Stimulated activated CD8-positive, alpha-beta memory T cell treated with anti-CD3 and anti-CD28 coated beads, Interleukin-2, amount 100 ng/mL, for 1 hour (primary cell): Measurements from ENCODE around the gene FAM111A.

ENCODE experiments used
- DNase-seq, 2 donors: peaks; one replicate each; pipeline ENCODE4 v3.0.0-alpha.2; 2020; ENCODE audit warnings: low read depth in 2 of 2

The FAM111A gene

GRCh38 chr11:59141673-59142460 lies 789 bp upstream of the FAM111A start:
- no peak for DNase-seq

GRCh38 chr11:59144096-59144495 lies 1.4 kb downstream of the FAM111A start:
- DNase-seq, result no peak

GRCh38 chr11:59144579-59145345 lies 2.1 kb downstream of the FAM111A start:
- peak in 1 of 2 donors; percentile 21 for DNase-seq

GRCh38 chr11:59145534-59145933 lies 2.9 kb downstream of the FAM111A start:
- no peak for DNase-seq

GRCh38 chr11:59151761-59152160 lies 9.1 kb downstream of the FAM111A start:
- no peak for DNase-seq

GRCh38 chr11:59152312-59152951 lies 9.8 kb downstream of the FAM111A start:
- DNase-seq, result no peak

- no peak for DNase-seq
These were observed 12.0 kb downstream of the FAM111A start for GRCh38 chr11:59154610-59155009.

GRCh38 chr11:59157433-59157832 lies 14.8 kb downstream of the FAM111A start:
- no peak for DNase-seq

- DNase-seq, result peak; percentile 18 to 39
These were observed 15.8 kb downstream of the FAM111A start for GRCh38 chr11:59158206-59159068.

- DNase-seq, result no peak
These were observed 21.4 kb downstream of the FAM111A start for GRCh38 chr11:59164028-59164427.

- DNase-seq, result peak; percentile 72 to 80
These were observed 29.1 kb downstream of the FAM111A start, which contains the start of gene DTX4 for GRCh38 chr11:59171508-59172322. DTX4 (plus strand) TSS chr11:59172132; CDS start chr11:59172596, 464 bp downstream.

- no peak for DNase-seq
These were observed 29.9 kb downstream of the FAM111A start for GRCh38 chr11:59172345-59173079.

- no peak for DNase-seq
These were observed 30.7 kb downstream of the FAM111A start for GRCh38 chr11:59173080-59173963.

- no peak for DNase-seq
These were observed 31.5 kb downstream of the FAM111A start for GRCh38 chr11:59173964-59174663.

- DNase-seq, result no peak
These were observed 32.0 kb downstream of the FAM111A start for GRCh38 chr11:59174664-59175033.

GRCh38 chr11:59175091-59175501 lies 32.4 kb downstream of the FAM111A start:
- no peak for DNase-seq

GRCh38 chr11:59176330-59176729 lies 33.7 kb downstream of the FAM111A start:
- no peak for DNase-seq

GRCh38 chr11:59178402-59178801 lies 35.7 kb downstream of the FAM111A start:
- DNase-seq, result no peak
